NCI-H187 (cell line): Measurements from ENCODE around the gene PRG3.
"Not testable (repeated sequence)": the region's sequence is repeated elsewhere in the genome, so short reads cannot be mapped to it uniquely, and the experiment has no call there.

Experiments
- DNase-seq, 2 experiments: peaks; one replicate each; lab custom pipeline; 2025; lab: John Stamatoyannopoulos, UW

PRG3 gene

DNA sequence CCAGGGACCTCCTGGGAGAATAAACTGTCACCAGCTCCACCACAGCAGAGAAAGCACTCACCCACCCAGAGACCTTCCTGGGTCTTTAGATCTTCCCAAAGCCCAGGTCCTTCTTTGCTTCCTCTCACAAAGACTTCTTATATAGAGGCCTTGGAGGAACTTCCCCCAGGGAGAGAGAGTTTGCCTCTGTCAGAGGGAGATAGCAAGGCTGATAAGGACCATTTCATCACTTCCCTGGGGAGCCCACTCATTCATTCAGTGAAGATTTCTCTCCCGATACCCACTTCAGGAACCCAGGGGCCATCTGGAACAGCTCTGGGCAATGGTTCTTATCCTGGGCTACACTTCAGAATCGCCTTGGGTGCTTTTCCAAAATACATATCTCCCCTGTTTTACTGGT lies 9.6 kb upstream of the PRG3 start, which contains the start of gene PRG2:
Gene PRG2, minus strand, starts transcription at position 116 of the 400 bp plus-strand sequence. CDS start 706 bp downstream, outside the sequence.
- DNase-seq = no peak

DNA sequence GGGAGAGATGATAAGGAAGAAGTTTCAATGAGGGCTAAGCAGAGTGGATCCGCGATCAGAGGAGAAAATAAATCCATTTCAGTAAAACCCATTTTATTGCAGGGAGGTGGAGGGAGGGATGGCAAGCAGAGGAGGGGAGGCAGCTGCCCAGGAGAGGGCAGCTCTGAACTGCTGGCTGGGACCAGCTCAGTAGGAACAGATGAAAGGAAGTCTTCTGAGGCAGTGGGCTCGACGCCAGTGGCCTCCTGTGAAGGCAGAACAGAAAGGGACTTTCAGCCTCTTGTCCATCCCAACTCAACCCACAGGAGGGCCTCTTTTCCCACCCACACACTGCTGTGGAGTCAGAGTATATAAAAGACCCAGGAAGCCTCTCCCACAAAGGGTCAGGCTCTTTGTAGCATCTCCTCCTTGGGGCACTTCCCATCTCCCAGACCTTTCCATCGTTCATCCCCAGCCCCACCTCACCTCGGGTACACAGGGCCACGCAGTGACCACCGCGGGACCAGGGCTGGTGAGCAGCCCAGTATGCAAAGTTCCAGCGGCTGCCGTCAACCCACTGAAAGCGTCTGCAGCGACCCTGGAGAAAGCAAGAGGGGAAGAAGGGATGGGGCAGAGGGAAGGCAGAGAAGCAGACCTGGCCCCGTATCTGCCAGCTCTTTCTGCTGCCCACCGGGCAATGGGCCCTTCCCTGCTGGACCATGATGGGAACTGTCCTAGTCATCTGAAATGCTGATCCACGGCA lies 6.5 kb upstream of the PRG3 start:
- DNase-seq = no peak

DNA sequence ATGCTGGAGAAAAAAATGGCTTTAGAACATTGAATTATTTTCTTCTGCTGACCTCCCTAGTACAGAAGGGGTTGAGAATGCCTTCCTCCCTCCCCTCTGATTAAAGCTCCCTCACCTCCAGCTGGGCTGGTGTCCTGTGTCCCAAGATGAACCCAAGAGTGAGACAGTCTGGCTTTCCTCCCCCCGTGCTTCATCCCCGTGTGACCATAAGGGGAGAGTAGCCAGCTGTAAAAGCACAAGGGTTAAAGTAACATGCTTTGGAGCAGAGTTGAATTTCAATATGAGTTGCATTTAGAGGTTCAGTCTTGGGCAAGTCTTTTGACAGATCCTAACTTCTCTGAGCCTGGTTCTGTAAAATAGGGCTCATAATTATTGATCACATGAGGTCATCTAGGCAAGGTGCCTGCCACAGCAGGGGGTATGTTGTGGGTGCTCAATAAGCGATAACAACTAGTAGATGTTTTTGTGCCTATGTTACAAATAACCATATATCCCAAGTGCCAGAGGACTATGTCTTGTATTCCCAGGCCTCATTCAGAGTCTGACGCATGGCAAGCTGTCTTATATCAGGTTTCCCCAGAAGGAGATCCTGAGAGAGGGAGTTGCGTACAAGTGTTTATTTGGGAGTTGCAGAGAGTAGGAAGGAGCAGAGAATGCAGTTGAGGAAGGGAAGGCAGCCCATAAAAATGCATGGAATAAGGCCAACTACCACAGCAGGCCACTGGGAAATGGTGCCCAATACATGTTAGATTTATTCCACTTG lies 5.4 kb upstream of the PRG3 start:
- no peak for DNase-seq

DNA sequence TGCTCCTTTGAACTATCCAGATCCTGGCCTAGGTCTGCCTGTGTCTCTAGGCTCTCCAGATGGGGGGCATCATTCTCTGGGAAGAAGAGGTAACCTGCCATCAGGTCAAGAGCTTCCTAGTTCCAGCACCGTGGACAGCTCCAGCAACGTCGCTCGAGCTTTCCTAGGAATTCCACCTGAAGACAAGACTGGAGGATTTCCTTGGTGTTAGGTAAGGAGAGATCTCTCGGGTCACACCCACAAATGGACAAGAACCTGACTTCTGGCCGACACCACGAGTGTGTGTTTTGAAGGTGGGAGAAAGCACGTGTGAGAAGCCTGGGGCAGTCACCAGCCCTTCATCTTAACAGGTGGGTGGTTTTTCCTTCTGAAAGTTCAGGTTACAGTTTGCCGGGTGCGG lies 1.2 kb downstream of the PRG3 start:
- DNase-seq = no peak

DNA sequence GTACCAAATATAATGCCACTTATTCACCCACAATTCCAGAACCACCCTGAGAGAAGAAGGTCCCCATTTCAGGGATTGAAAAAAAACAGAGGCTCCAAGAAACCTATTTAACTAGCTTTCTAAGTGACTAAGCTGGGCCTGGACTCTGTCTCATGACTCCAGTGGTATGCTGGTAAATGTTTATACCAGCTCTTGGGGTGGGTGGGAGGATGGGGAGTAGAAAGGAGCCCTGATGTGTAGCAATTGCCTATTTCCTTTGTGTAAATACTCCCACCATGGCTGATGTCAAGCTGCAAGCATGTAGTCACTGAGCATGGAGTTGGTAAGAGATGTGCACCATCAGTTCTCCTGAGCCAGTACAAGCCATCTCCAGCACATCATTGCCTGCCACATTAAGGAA lies 2.8 kb downstream of the PRG3 start:
- no peak for DNase-seq

DNA sequence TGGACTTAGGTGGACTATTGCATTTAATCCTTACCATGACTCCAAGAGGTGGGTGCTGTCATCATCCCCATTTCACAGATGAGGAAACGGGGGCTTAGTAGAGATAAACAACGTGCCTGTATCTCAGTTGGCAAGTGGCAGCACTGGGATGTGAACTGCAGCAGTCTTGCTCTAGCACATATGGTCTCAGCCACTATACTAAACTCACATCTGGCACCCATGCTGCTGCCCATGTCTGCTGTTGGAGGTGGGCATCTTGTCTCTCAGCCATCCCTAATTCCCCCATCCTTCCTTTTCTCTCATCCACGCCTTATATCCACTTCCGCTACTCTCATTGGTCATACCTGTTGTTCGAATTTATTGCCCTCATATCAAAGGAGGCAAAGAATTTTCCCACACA lies 3.8 kb downstream of the PRG3 start:
- DNase-seq = no peak

DNA sequence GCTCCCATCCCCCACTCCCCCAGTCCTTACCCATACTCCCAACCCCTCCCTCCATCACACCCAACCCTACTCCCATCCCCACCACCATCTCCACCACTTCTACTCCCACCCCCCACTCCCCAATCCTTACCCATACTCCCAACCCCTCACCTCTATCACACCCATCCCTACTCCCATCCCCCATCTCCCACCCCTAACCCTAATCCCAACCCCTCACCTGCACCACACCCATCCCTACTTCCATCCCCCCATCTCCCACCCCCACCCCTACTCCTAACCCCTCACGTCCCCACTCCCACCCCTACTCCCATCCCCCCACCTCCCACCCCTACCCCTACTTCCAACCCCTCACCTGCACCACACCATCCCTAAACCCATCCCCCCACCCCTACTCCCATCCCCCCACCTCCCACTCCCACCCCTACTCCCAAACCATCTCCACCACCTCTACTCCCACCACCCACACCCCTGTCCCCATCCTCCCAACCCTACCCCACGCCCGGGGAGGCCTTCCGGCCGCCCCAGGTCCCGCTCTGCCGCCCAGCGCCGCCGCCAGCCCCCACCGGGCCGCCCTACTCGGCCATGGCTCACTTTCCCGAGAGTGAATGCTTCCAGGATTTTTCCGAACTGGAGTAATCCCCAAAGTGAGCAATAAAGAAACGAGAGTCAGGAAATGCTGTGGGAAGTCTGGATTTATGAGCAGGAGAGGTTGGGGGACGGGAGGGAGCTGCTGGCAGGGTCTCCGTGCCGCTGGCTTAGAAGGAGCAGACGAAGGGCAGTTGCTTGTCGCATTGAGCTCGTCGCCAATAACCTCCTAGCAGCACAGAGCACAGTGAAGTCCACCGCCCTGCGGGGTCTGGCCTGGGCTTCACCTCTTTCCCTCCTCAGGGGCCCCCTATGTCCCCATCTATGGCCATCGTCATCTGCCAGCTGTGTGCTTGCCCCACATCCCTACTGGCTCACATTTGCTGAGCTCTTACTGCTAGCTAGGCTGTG lies 4.6 kb downstream of the PRG3 start:
- no peak for DNase-seq

DNA sequence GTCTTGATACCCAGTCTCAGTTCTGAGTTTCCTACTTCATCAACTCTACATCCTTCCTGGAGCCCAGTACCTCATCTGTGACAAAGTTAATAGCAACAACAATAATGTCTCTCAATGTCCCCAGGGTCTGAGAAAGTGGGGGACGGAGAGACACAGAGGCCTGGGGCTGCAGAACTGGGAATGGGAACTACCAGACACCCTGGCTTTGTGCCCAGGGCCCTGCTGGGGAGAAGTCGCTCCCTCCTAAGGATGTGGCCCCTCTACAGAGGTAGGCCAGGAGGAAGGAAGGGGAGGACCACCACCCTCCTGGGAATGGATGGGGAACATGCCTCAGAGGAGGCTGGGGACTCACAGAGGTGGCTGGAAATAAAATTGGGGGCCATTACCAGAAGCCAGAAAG lies 5.5 kb downstream of the PRG3 start:
- DNase-seq = no peak

DNA sequence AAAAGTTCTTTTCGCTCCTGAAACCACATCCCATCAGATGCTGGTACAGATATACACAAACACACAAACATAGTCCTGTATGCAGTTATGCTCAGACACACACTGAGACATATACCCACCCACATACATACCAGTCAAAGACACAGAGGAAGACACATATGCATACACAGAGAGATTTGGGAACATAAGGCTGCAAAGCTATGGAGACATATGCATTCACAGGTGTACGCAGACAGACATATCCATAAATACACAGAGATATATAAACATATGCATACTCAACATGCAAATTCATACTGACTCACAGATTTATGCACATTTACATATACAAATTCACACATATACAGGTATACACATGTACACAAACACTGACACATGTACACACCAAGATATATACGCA lies 6.0 kb downstream of the PRG3 start:
- no peak for DNase-seq

DNA sequence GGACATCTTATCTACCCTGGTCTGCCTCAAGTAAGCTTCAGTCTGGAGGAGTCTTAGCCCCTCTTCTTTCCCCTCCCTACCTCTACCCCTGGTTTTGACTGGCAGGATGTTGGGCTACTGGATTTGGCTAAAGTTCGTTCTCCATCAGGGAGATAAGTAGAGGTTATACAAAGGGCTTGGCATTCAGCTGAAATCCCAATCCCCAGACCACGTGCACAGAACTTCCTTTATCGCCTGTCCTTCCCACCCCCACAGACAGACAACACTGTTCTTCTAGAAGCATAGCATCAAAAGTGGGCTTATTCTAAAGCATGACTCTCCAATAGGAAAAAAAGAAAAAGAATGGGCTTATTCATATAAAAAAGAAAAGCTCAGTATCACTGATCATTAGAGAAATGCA lies 7.8 kb downstream of the PRG3 start:
- no peak for DNase-seq

DNA sequence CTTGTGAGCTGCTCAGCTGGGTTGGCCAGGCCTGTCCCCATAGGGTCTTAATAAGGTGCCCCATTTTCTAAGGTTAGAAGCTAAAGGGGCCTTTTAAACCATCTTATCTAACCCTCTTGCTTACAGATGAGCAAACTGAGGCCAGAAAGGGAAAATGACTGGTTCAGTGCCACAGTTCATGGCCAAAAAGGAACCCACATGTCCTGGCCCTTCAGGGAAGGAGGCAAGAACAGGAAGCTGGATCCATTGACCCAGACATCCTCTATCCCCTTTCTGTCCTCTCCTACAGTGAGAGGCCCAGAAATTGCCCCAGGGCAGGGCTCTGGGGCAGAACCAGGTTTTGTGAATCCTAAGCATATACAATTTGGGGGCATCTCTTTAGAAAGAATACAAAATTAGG lies 10.0 kb downstream of the PRG3 start:
- no peak for DNase-seq

DNA sequence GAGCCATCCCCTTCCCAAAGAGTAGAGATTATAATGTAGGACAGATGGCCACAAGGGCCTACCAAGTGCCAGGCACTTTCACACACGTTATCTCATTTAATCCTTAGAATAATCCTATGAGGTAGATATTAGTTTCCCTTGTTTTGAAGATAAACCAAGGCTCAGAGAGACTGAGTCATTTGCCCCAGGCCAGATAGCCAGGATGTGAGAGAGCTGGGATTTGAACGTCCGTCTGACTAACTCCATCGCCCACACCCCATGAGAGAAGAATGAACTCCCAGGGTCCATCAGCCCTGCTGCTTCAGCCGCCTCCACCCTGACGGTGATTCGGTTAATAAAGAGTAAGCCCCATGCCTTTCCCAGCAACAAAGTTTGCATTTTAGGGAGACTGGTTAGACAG lies 10.7 kb downstream of the PRG3 start:
- no peak for DNase-seq

DNA sequence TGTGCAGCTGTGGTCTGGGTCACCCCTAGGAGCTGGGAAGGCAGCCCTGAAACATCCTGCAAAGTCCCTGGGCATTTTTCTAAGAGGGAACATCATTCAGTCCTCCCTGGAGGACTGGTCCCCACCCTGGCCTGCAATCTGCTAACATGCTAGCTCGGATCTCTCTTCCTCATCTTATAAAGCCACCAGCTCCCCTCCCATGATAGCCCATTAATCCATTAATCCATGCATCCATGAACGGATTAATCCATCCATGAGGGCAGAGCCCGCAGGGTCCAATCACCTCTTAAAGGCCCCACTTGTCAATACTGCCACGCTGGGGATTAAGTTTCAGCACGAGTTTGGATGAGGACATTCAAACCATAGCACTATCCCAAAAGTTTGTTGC lies 12.1 kb downstream of the PRG3 start:
- DNase-seq = no peak

DNA sequence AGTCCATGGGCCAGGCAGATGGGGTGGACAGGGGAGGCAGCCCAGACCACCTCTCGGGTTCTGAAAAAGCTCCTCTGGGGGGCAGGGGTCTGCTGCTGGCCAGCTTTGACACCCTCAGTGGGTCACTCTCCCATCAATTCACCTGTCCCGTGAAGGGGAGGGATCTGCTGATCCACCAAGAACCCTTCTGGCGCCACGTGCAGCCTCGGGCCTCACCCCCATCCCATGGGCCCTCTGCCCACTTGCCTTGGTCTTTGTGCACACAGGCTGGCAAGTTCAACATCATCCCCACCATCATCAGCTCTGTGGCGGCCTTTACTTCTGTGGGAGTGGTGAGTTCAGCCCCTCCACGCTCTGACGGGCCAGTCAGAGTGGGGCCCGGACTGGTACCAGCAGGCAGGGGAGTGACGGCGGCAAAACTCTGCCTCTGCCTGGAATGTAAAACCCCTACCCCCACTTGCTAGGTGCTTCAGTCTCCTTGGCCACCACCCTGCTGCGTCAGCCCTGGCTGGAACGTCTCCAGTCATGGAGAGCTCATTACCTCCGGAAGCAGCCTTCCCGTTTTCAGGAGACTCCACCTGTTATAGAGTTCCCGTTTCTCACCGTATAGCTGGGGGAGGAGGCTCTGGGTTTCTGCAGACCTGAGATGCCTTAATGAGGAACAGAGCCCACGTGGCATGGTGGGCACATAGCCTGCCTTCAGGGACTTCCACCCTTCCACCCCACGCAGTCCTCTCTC lies 12.7 kb downstream of the PRG3 start:
- no peak for DNase-seq

DNA sequence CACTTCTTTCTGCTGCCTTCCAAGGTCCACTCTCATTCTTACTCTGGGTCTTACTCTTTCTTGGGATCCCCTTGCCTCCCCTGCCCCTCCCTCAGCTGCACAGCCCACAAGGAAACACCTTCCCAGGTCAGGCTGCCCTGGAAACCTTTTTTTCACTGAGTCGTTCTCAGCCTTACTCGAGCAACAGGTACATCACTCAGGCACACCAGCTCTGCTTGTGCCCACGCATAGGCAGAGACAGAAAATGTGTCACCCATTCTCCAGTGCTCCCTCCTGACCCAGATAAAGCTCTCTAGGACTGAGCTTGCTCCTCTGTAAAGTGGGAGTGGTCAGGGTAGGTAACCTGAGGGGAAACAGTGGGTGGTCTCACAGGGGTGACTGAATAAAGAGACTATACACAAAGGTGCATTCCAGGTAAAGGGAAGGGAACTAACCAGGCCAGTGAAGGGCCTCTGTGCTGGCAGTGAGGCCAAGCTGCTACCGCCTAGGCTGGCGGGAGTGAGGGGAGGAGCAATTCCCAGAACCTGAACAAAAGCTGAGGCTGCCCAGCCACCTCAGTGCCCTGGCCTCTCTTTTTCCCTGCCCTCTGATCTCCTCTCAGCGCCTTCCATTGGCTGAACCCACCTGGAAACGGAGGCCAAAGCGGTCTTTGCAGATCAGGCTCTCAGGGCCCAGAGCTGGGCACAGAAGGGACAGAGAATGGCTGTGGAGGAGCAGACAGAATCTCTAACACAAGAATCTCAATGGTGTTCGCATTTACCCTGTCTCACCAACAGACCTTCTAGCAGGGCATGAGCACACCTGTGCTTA lies 15.9 kb downstream of the PRG3 start:
- DNase-seq = no peak

DNA sequence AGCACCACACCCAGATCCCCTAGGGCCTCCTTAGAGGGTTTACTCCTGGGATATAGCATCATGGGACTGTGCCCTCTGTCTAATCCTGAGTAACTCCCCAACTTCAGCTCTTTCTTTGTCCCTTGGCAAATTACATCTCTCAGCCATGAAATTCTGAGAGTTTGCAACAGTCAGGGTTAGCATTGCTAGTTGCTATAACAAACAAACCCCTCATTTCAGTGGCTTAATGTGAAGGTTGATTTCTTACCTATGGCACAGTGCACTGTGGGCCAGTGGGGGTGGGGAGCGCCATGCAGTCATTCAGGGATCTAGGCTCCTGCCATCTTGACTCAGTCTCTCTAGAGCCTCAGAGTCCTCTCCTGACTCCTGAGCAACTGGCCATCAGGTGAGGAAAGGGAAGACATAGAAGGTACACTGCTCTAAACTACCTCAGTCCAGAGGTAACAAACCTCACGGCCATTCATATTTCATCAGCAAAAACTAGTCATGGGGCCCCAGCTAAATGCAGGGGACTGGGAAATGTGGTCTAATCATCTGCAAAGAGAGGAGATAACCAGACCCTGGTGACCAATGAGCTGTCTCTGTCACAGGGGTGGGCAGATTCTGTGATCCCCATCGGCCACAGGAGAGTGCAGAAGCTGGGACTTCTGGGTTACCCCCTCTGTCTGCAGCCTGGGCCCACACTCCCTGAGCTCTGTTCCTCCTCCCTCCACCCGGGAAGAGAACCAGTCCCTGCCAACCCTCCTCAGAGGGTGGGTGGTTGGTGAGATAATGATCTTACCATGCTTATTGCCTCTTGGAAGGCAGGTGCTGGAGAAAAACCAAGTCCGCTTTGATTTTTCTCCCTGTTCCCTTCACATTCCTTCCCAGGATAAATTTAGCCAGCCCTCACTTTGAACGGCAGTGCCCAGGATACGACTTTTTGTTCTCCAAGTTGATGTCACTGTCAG lies 17.5 kb downstream of the PRG3 start:
- no peak for DNase-seq

DNA sequence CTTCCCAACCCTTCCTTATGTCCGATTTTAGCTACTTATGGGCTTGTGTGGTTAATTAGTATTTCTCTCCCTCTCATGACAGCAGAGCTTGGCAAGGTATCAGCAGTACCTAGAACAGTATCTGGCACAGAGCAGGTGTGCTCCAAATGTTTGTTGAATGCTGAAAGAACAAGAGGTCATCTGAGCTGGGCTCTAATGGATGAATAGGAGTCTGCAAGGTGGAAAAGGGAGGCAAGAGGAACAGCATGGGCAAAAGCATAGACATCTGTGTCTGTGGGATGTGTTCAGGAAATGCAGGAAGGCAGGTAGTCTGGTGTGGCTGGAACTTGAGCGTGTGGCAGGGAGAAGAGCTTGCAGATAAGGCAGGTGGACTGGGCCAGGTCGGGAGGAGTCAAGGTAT lies 19.0 kb downstream of the PRG3 start:
- DNase-seq = no peak

DNA sequence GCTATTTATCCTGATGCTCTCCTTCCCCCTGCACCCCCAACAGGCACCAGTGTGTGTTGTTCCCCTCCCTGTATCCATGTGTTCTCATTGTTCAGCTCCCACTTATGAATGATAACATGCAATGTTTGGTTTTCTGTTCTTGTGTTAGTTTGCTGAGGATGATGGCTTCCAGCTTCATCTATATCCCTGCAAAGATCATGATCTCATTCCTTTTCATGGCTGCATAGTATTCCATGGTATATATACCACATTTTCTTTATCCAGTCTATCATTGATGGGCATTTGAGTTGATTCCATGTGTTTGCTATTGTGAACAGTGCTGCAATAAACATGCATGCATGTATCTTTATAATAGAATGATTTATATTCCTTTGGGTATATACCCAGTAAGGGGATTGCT lies 19.5 kb downstream of the PRG3 start:
- not testable (repeated sequence) for DNase-seq

DNA sequence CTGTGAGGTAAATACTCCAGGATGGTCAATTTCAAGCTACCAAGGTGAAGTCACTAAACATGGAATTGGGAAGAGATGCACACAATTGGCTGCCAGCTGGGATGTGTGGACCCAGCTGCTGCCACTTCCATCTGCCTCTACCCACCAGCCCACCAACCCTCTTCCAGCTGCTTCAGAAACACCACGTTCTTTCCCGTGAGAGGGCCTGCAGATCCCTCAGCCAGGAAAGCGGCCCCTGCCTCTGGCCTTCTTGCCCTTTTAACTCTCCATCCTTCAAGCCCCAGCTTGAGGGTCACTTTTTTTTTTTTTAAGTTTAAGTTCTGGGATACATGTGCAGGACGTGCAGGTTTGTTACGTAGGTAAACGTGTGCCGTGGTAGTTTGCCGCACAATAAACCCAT lies 20.0 kb downstream of the PRG3 start:
- DNase-seq = no peak
